GM19395 (cell line): Measurements from ENCODE around the gene PIGR.
A peak's percentile ranks its signal among the peaks of the same experiment; 100 is the strongest.

Experiments used
- ATAC-seq: cut with Tn5 transposase; IDR thresholded peaks from one replicate; pipeline ENCODE4 v1.9.1; 2021; ENCODE audit warnings: mild to moderate bottlenecking, moderate library complexity; ENCODE audit not compliant: unreplicated experiment

The PIGR gene

GRCh38 chr1:206946261-206946660 lies at the start of gene PIGR:
TSS of gene PIGR (minus strand) at chr1:206946466. CDS start at chr1:206940531, 5,935 bp downstream.
- no peak for ATAC-seq

DNA sequence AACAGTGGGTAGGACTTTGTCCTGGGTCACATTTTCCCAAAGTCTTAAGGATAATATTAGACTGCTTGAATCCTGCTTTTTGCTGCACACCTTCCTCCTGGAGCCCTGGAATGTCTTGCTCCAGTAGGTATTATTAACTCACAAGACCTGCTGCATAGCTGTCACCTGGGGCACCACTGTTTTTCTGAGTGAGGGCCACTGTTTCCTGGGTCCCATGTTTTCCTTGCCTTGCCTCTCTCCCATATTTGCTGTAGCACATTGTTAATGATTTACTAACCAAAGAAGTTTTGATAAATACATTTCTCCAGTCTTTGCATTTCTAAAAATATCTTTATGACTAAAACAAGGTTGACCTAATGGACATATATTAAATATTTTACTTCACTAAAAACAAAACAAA lies 46.5 kb upstream of the PIGR start:
- no peak for ATAC-seq

DNA sequence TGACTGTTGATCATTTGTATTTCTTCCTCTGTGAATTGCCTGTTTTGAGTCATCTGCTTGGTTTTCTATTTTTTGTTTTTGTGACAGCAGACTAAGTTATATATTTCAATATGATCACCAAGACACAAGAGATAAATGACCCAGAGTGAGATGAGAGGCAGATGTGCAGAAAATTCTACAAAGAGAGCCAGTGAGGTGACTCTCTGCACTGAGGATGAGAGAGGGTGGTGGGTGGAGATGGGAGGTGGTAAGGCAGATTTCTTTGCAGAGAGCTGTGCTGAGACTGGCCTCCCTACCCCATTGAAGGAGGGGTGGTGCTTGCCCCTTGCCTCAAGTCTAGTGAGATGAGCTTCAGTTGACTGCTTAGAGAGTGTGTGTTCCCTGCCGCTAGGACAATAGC lies 41.6 kb upstream of the PIGR start:
- ATAC-seq, result no peak

GRCh38 chr1:206986885-206987284 lies 40.6 kb upstream of the PIGR start:
- no peak for ATAC-seq

GRCh38 chr1:206986402-206986801 lies 40.1 kb upstream of the PIGR start:
- no peak for ATAC-seq

DNA sequence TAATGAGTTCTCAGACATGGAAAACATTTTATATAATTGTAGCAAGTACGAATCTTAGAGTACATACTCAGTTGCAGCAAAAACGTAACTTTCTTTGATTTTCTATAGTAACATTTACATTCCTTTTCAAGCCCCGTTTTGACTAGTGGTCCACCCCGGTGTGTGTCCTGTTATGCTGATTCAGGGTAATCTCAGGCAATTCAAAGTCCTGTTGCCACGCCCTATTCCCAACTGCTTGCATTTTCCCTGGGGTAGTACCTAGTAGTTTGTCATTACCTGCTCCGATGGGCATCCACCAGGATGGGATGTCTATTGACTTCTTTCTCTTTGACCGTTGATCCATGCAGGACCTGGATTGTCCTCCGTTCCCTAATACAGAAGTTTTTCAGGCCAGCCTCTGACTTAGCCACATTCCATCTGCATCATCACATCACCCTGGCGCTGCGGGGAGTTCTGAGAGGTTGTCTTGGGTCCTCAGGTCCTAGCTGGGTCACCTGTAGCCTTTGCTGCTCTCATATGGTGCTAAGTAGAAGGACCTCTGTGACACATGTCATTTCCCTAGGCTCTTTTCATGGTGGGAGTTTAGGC lies 39.0 kb upstream of the PIGR start:
- no peak for ATAC-seq

GRCh38 chr1:206982216-206982615 lies 36.0 kb upstream of the PIGR start:
- ATAC-seq, result peak; percentile 57

DNA sequence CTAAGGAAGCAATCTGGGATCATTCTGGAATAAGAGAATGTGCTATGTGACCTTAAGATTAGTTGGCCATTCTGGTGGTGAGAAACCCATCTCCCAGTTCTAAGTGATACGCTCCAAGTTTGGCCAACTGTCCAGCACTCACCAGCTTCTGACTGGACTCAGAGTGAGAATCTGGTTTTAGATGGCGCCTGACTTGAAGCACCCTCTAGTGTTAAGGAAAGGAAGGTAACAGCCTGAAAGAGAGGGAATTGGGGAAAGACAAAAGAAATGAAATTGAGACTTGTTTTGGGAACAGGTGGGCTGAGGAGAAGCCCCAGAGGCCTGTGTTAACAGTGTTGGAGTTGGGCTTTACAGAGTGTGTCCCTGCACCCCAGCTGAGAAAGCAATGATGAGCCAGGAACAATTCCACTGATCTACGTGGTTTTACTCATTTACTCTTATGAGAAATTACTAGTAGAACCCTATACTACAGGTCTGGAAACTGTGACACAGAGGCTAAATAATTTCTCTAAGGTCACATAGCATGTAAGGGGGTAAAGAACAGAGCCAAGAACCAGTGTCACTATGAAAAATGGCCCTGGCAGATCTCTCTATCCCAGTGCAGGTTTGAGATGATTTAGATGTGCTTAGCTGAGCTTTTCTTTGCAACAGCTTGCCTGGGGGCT lies 33.2 kb upstream of the PIGR start:
- no peak for ATAC-seq

DNA sequence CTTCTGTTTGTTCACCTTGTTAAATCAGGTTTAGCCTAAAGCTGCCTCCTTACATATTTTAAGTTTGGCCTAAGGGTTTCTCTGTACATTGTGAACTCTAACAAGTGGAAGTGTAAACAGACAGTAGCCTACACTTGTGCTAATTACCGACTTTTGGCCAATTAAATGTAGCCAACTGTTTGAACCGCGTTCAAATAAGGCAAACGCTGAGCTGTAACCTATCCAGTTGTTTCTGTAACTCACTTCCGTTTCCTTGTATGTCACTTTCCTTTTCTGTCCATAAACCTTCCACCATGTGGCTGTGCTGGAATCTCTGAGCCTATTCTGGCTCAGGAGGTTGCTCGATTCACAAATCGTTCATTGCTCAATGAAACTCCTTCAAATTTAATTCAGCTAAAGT lies 32.0 kb upstream of the PIGR start:
- no peak for ATAC-seq

DNA sequence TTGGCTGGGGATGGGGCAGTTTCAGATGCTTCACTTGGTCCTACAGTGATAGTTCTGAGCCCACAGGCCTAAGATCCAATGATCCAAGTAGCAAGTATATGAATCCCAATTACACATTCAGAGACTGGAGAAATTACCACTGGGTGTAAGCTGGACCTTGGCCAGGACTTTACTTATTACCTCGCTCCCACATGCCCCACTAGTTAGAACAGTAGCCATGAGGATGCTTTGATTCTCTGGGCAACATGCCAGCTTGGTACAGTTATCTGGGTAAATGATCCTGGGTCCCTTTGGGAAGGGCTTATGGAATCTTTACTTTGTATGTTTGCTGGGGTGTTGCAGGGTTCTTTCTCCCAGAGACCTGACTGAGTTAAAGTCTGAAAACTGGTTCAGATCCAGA lies 29.0 kb upstream of the PIGR start:
- no peak for ATAC-seq

DNA sequence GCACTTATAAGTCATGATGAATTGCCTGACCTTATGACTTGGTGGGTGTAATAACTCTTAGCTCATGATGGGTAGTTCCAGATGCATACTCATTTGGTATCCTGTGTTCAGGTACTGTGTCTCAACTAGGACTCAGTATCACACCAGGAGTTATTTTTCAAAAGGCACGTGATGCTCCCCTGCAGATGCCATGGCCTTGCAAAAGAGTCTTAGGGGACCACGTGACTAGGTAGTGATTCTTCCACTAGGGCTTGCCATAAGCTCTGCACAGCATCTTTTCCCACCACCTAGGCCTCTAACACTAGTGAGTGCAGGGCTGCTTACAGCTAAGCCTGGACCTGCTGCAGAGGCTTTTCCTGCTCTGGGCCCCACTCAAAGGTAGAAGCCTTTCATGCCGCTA lies 27.9 kb upstream of the PIGR start:
- ATAC-seq, result no peak

GRCh38 chr1:206972728-206973127 lies 26.5 kb upstream of the PIGR start:
- ATAC-seq, result no peak

GRCh38 chr1:206971029-206971655 lies 24.9 kb upstream of the PIGR start:
- peak; percentile 66 for ATAC-seq

- no peak for ATAC-seq
These were observed 24.2 kb upstream of the PIGR start, which contains the start of gene FCAMR for GRCh38 chr1:206970446-206970845. TSS of gene FCAMR (minus strand) at chr1:206970460. CDS start at chr1:206970125, 335 bp downstream.

DNA sequence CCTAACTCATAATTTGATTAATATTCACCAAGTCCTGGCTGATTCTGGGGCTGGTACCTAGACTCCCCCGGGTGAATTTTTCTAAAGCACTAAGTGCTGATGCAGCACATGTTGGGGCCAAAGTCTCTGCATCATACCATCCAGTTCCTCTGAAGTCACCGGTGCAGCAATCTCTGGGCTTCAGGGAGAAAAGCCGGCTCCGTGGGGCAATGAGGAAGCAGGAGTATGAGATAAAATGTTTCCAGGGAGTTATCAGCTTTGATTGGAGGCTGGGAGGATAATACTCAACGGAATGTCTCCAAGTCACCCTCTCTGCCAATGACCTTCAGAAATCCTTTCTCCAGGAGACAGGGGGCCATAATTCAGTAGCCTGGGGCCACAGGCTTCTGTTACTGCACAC lies 22.8 kb upstream of the PIGR start:
- ATAC-seq, result no peak

- ATAC-seq, result peak; percentile 67
These were observed 21.0 kb upstream of the PIGR start for GRCh38 chr1:206967096-206967849.

GRCh38 chr1:206965781-206966180 lies 19.5 kb upstream of the PIGR start:
- no peak for ATAC-seq

DNA sequence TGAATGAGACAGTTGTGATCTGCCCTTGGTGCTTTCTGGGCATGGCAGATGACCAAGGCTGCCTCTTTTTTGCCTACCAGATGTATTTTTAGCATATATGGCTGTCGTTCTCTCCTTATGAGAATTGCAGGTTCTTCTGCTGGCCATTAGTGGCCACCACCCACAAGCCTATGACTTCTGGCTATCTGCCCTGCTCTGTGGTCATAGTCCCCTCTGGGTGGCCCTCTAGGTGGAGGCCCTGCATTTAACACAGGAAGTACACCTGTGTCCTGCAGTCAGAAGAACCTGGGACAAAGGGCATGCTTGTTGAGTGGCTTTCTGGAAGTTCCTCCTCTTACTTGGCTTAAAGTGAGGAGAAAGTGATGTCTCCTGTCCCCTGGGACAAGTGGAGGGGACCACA lies 17.5 kb upstream of the PIGR start:
- no peak for ATAC-seq

DNA sequence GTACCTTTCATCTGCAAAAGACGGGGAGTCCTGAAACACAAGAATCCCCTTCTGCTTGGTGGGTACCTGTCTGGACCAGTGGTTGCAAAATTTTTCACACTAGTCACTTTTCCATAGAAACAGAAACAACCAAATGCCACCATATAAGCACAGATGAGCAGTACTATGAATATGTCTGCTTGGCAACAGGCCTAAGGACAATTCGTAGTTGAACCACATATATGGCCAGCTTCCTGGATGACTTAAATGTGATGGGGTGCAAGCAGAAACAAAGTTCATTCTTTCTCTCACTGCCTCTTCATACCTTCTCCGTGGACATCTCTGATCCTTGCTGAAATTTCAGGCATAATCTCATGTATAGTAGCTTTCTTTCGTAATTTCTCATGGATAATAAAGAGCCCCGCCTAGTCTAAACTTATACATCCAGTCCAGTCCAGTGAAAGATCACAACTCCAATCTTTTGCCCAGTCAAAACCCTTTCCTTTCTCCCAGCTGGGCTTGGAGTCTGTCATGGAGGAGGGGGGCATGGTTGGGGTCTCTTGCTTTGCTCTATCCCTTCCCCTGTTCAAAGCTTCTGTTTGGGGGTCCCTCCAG lies 16.9 kb upstream of the PIGR start:
- ATAC-seq, result no peak

DNA sequence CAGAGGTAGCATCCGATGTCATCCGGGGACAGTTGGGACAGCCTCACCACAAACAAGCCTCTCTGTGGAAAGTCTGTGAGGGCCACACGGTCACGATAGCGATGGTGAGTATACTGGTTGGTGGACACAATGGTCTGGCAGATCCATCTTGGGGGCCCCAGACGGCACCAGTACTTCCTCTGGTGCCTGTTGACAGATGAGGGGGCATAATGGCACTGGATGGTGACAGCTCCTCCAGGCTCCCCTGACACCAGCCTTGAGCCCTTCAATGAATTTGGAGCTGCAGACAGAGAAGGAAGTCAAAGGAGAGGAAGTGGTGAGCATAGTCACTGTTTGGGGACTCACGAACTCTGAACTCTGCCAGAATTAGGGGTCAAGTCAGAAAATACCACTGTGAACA lies 16.0 kb upstream of the PIGR start:
- ATAC-seq, result no peak

DNA sequence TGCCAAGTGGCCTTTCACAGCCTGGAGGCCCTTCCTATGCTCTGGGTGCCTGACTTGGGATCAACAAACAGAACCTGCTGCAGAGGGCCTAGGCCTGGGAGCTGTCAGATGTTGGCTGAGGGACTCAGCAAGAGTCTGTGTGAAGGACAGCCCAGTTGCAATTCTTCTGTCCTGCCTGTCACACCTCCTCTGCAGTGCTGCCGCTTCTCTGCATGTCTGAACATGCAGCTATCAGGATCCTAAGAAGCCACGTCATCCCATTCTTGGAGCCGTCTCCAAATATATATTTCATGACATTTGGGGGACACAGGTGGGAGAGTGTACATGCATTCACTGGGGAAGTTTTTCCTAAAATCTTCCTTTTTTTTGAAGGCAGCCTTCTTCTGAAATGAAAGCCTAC lies 15.4 kb upstream of the PIGR start:
- ATAC-seq, result no peak
